Gastroesophageal sphincter (tissue), 3 donors: ENCODE data around the gene SPPL3.

Experiments
- CTCF ChIP-seq, 4 experiments: fragments of 200-600 bp in 2 of 4; fragments of 450-650 bp in 2 of 4; sonication (generic) in 1 of 4; IDR thresholded peaks; one replicate each; pipeline ENCODE4 v1.5.1; 2017 to 2019; ENCODE audit warnings: antibody characterized with exemption in 4 of 4, mild to moderate bottlenecking in 2 of 4, moderate library complexity in 2 of 4
- EP300 ChIP-seq: sonication (generic); formaldehyde crosslinking; IDR thresholded peaks from one replicate; pipeline ENCODE4 v1.6.1; 2017; ENCODE audit warnings: antibody characterized with exemption, mild to moderate bottlenecking

DNA sequence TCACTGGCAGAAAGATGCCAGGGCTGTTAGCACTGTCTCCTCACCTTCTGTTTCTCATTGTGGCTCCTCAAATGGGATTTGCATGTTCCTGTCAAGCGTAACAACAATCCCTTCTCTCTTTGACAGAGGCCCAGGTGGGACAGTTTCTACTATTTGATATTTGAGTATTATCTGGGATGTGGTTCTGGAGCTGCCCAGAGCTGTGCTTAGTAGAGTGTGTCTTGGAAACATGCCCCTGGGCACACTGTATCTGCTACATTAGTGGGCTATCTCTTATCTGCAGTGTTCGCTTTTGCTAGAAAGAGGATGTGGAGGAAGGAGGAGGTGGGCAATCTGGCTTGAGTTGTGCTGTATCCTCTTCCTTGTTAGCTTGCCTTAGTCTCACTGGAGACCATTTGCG, 182.3 kb downstream of the SPPL3 start:
- no peak for TF ChIP-seq CTCF (IDR thresholded peaks at IDR 0.05)
- no peak for TF ChIP-seq EP300
